ENCODE results near the gene DNAJA4.
A peak's percentile ranks its signal among the peaks of the same experiment; 100 is the strongest.

DNAJA4 gene

GRCh38 chr15:78264304-78265136, at the start of gene DNAJA4:
DNAJA4 (plus strand) TSS chr15:78264562; CDS start chr15:78264764, 202 bp downstream.
- peak; percentile 49 for DNase-seq (ENCODE audit: low spot score)

- DNase-seq (ENCODE audit: low spot score): no peak
Observed at GRCh38 chr15:78216276-78217104, 47.9 kb upstream of the DNAJA4 start.

- no peak for DNase-seq (ENCODE audit: low spot score)
Observed at GRCh38 chr15:78220713-78221112, 43.6 kb upstream of the DNAJA4 start.

GRCh38 chr15:78222745-78223395, 41.5 kb upstream of the DNAJA4 start:
- no peak for DNase-seq (ENCODE audit: low spot score)

GRCh38 chr15:78223396-78224022, 40.9 kb upstream of the DNAJA4 start:
- no peak for DNase-seq (ENCODE audit: low spot score)

- no peak for DNase-seq (ENCODE audit: low spot score)
Observed at GRCh38 chr15:78224023-78224411, 40.3 kb upstream of the DNAJA4 start.

GRCh38 chr15:78225783-78226541, 38.4 kb upstream of the DNAJA4 start:
- DNase-seq (ENCODE audit: low spot score): no peak

- DNase-seq (ENCODE audit: low spot score): no peak
Observed at GRCh38 chr15:78228356-78228996, 35.9 kb upstream of the DNAJA4 start.

- no peak for DNase-seq (ENCODE audit: low spot score)
Observed at GRCh38 chr15:78229431-78230406, 34.6 kb upstream of the DNAJA4 start.

- no peak for DNase-seq (ENCODE audit: low spot score)
Observed at GRCh38 chr15:78232951-78233350, 31.4 kb upstream of the DNAJA4 start.

GRCh38 chr15:78233496-78233895, 30.9 kb upstream of the DNAJA4 start:
- no peak for DNase-seq (ENCODE audit: low spot score)

GRCh38 chr15:78234515-78235040, 29.8 kb upstream of the DNAJA4 start, which contains the start of gene ACSBG1:
ACSBG1 (minus strand) TSS chr15:78234565; CDS start chr15:78234501, 64 bp downstream.
- no peak for DNase-seq (ENCODE audit: low spot score)

- DNase-seq (ENCODE audit: low spot score): no peak
Observed at GRCh38 chr15:78236491-78236890, 27.9 kb upstream of the DNAJA4 start.

- DNase-seq (ENCODE audit: low spot score): no peak
Observed at GRCh38 chr15:78237146-78237545, 27.2 kb upstream of the DNAJA4 start.

GRCh38 chr15:78239811-78240210, 24.6 kb upstream of the DNAJA4 start:
- no peak for DNase-seq (ENCODE audit: low spot score)

GRCh38 chr15:78241017-78241416, 23.3 kb upstream of the DNAJA4 start:
- peak; percentile 66 for DNase-seq (ENCODE audit: low spot score)

- no peak for DNase-seq (ENCODE audit: low spot score)
Observed at GRCh38 chr15:78242128-78242527, 22.2 kb upstream of the DNAJA4 start.

- DNase-seq (ENCODE audit: low spot score): no peak
Observed at GRCh38 chr15:78243058-78243457, 21.3 kb upstream of the DNAJA4 start.

GRCh38 chr15:78243491-78243941, 20.8 kb upstream of the DNAJA4 start:
- DNase-seq (ENCODE audit: low spot score): no peak

Measured in RKO (cell line).